ENCODE results near the gene SEPHS2.

The SEPHS2 gene

DNA sequence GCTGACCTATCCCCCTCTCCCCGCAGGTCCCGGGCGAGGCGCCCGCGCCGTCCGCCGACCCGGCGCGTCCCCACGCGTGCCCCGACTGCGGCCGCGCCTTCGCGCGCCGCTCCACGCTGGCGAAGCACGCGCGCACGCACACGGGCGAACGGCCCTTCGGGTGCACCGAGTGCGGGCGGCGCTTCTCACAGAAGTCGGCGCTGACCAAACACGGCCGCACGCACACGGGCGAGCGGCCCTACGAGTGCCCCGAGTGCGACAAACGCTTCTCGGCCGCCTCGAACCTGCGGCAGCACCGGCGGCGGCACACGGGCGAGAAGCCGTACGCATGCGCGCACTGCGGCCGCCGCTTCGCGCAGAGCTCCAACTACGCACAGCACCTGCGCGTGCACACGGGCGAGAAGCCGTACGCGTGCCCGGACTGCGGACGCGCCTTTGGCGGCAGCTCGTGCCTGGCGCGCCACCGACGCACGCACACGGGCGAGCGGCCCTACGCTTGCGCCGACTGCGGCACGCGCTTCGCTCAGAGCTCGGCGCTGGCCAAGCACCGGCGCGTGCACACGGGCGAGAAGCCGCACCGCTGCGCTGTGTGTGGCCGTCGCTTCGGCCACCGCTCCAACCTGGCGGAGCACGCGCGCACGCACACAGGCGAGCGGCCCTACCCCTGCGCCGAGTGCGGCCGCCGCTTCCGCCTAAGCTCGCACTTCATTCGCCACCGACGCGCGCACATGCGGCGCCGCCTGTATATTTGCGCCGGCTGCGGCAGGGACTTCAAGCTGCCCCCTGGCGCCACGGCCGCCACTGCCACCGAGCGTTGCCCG, 27.9 kb downstream of the SEPHS2 start:
- TF ChIP-seq, protein P1, sequence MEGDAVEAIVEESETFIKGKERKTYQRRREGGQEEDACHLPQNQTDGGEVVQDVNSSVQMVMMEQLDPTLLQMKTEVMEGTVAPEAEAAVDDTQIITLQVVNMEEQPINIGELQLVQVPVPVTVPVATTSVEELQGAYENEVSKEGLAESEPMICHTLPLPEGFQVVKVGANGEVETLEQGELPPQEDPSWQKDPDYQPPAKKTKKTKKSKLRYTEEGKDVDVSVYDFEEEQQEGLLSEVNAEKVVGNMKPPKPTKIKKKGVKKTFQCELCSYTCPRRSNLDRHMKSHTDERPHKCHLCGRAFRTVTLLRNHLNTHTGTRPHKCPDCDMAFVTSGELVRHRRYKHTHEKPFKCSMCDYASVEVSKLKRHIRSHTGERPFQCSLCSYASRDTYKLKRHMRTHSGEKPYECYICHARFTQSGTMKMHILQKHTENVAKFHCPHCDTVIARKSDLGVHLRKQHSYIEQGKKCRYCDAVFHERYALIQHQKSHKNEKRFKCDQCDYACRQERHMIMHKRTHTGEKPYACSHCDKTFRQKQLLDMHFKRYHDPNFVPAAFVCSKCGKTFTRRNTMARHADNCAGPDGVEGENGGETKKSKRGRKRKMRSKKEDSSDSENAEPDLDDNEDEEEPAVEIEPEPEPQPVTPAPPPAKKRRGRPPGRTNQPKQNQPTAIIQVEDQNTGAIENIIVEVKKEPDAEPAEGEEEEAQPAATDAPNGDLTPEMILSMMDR (IDR thresholded peaks at IDR 0.05; ENCODE audit: low read depth, low read length) = peak; percentile 6
- peak; percentile 92 for DNase-seq (ENCODE audit: low read depth, low spot score)
- H3K4me3 ChIP-seq (ENCODE audit: low read depth, low read length) = peak overlapping the region; percentile 45
- in situ Hi-C loops (cut with HindIII; ENCODE audit: low sequenced_read_pairs) = no loop called here

DNA sequence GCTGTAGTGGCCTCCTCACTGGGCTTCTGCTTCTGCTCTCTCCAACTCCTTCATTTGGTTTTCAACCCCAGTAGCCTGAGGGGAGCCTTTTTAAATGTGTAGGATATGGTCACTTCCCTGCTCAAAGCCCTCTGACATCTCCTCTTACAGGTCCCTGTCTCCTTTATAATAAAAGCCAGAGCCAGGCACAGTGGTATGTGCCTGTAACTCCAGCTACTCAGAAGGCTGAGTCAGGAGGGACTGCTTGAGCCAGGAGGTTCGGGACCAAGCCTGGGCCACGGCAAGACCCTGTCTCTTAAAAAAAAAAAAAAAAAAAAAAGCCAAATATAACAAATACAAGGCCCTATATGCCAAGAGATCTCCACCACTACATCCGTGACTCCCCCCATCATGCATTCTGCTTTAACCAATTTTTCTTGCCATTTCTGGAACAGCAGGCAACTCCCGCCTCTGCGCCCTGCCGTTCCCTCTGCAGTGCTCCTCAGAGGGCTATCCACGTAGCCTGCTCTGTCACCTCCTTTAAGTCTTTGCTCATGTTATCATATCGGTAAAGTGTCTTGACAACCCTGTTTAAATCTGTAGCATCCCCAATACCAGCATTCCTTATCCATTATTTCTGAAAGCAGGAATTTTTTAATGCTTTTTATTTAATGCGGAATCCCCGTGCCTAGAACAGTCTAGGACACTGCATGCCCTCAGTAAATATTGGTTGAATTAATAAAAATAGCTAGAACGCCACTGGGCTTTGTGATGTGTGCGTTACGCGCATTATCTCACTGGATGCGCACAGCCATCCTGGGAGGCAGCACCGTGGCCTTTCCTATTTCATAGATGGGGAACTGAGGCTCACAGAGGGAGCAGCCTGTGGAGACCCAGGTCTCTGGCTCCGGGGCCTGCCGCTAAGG, 28.8 kb downstream of the SEPHS2 start:
- no peak for DNase-seq (ENCODE audit: low read depth, low spot score)
- in situ Hi-C loops (cut with HindIII; ENCODE audit: low sequenced_read_pairs) = no loop called here
- TF ChIP-seq, protein P1 (IDR thresholded peaks at IDR 0.05; ENCODE audit: low read depth, low read length) = no peak
- H3K4me3 ChIP-seq (ENCODE audit: low read depth, low read length) = peak overlapping the region; percentile 45

DNA sequence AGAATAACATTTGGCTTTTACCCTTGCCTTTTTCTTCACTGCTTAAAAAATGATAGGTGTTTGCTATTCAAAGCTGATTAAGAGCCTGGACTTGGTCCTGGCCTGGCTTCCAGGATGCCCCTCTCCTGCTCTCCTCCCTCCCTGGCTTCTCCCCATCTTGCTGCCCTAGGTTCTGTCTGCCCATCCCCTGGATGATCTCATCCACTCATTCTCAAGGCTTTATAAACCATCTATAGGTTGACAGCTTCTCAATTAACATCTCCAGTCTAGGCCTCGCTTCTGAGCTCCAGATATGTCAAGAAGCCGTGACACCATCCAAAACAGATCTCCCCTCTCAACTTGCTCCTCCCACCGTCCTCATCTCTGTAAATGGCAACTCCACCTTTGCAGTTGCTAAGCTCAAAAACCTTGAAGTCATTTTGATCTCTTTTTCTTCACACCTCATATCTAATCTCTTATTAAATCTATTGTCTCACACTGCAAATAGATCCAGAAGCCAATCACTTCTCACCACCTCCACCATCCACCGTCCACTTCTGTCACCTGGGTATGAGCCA, 29.5 kb downstream of the SEPHS2 start:
- DNase-seq (ENCODE audit: low read depth, low spot score) = no peak
- no peak overlapping the region for H3K4me3 ChIP-seq (ENCODE audit: low read depth, low read length)
- TF ChIP-seq, protein P1 (IDR thresholded peaks at IDR 0.05; ENCODE audit: low read depth, low read length) = no peak
- in situ Hi-C loops (cut with HindIII; ENCODE audit: low sequenced_read_pairs) = no loop called here

DNA sequence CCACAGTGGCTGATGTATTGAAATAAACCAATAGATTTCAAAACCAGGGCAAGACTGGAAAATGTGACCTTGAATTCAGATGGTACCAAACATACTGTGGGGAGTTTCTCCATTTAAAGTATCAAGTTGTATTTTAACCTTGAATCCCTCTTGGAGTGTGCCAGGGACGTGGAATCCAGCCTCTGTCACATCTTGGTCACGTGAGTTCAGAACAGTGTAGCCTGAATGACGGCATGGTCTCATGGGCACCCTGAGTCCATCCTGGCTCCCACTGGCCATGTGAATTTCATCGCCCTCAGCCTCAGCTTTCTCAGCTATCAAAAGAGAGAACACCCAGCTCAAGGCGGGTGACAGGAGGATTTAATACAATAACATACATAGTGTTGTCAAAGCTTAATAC, 31.5 kb downstream of the SEPHS2 start:
- no peak overlapping the region for H3K4me3 ChIP-seq (ENCODE audit: low read depth, low read length)
- in situ Hi-C loops (cut with HindIII; ENCODE audit: low sequenced_read_pairs) = no loop called here
- no peak for DNase-seq (ENCODE audit: low read depth, low spot score)
- TF ChIP-seq, protein P1 (IDR thresholded peaks at IDR 0.05; ENCODE audit: low read depth, low read length) = no peak

DNA sequence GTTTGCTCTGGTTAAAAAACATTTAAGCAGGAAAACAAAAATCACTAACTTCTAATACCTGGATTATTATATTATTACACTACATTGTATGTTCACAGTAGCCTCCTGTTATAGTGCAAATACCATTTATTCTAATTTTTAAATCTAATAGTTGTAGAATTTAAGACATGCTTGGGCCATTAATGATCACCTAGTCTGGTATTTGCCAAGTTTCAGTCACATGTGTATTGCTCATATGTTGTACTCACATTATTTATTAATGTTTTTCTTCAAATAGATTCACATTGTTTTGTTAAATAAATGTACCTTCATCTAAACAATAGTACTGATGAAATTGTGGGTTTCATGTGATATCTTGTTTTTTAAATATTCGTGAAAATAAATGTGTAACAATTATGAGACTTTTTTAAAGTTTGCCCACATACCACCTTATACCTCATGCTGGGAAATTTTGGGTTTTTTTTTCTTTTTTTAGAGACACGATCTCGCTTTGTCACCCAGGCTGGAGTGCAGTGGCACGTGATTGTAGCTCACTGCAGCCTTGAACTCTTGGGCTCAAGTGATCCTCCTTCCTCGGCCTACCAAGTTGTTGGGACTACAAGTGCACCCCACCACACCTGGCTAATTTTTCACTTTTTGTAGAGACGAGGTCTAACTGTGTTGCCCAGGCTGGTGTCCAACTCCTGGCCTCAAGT, 32.4 kb downstream of the SEPHS2 start:
- DNase-seq (ENCODE audit: low read depth, low spot score) = no peak
- TF ChIP-seq, protein P1 (IDR thresholded peaks at IDR 0.05; ENCODE audit: low read depth, low read length) = no peak
- no peak overlapping the region for H3K4me3 ChIP-seq (ENCODE audit: low read depth, low read length)
- in situ Hi-C loops (cut with HindIII; ENCODE audit: low sequenced_read_pairs) = no loop called here

All from astrocyte of the spinal cord (primary cell).